DMS153 treated with DMSO at 0.1 percent for 48 hours (cell line): ENCODE results near the gene ASCC3.

Experiments
- DNase-seq: peaks from one replicate; lab custom pipeline; 2025; ENCODE audit not compliant: unreplicated experiment; lab: John Stamatoyannopoulos, UW

ASCC3 gene

DNA sequence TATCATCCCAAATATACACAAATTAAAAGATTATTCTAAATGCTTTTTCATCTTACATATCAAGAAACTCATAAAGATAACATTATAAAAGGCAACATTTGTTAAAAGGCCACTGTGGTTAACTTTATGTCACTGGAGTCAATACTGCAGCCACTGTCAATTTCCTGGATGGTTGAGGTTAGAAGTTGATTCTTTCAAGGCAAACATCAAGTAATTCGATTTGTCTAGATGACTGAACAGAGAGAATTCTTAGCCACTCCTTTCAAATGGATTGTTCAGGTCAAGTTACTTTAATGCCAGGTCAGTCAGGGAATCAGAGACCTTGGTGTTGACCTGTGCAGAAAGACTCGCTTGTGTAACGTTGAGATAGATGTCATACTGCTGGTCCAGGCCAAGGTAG is 372.0 kb downstream of the ASCC3 start:
- no peak for DNase-seq

DNA sequence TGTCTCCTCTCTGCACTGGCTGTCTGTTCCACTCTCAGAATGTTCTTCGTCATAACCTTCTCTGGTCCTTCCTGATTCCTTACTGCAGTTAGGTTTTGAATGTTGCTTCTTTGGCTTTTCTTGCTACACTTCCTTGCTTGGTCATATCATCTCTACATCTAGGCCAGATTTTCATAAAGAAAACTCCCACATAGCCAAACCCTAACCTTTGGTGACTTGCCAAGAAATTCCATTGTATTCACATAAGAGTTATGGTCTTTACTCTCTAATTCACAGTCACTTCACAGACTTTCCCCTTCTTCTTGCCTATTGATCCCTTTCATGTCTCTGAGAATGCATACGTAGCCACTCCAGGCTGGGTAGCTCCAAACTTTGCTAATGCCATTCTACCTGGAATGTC is 374.5 kb downstream of the ASCC3 start:
- DNase-seq = no peak

- no peak for DNase-seq
Measured at GRCh38 chr6:100504786-100505737, 376.1 kb downstream of the ASCC3 start.

- no peak for DNase-seq
Measured at GRCh38 chr6:100503043-100503705, 378.0 kb downstream of the ASCC3 start.

DNA sequence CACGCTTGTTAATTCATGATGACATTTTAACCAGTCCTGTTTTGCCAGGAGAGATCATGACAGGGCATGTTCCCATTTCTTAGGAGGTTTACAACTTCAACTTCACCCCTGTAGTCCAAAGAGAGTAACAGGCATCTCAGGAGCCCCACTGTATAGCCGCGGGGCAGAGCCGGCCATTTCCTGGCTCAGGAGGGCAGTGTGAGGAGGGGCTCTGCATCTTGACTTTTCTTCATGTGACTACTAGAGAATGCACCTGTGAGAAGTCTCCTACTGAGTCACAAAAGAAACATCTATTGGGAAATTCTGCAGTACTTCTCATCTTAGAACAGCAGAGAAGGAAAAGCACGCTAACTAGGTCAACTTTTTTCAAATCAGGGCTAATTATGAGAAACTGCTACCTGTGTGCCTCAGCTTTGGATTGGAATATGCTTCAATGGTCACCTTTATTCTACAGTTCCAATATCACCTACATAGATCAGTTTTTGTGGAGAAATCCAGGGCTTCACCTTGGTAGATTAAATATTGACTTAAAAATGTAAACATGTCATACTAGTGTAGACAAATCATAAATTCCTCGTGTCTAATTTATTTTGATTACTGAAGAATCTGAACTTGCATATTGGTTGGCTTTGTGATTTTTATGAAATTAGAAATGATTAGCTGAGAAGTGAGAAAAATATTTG is 387.8 kb downstream of the ASCC3 start:
- no peak for DNase-seq

DNA sequence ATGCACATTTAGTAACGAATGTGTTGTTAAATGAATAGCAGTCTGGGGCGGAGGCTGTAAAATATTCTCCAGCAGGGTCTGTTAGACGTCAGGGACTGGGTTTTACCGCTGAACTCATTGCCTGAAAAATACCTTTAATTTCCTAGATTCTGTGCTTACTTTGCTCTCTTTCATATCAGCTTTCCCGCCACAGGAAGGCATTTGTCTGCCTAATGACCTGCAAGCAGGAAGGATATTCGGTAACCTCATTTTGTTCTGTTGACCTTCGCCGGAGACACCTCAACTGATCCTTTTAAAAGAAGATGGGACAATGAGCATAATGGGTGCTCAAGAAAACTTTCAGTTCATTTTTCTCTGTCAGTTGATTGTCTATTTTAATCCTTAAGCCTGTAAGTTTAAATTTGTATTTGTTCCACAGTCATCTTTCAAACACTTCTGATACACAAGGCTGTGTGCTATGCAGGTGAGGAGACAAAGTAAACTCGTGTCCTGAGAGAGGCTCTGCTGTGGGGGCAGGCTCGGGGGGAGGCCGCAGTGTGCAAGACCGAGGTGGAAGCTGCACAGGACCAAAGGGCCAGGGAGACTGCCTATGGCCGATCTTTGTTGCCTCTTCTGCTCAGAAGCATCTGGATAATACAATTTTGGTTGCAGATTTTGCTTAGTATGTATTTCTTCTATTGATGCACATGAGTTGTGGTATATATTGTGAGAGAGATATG is 389.0 kb downstream of the ASCC3 start:
- no peak for DNase-seq

- no peak for DNase-seq
Measured at GRCh38 chr6:100490065-100490464, 391.1 kb downstream of the ASCC3 start.

- DNase-seq = no peak
Measured at GRCh38 chr6:100488244-100488643, 392.9 kb downstream of the ASCC3 start.

GRCh38 chr6:100487638-100488037 is 393.5 kb downstream of the ASCC3 start:
- no peak for DNase-seq

DNA sequence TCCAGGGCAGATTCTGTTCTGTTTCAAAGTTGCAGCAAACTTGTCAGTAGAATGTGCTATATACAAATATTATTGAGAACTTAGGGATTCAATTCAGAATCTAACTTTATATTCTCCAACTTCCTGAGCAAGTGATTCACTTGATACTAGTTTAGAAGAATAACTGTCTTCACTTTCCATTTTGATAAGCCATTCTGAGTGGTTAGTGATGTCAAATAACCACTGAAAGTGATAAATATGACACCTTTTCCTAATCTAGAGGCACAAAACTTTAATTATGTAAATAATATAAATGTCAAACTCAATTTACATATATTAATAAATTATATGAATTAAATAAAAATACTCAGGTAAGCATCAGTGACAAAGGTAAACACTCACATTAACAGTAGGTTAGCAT is 395.9 kb downstream of the ASCC3 start:
- no peak for DNase-seq

DNA sequence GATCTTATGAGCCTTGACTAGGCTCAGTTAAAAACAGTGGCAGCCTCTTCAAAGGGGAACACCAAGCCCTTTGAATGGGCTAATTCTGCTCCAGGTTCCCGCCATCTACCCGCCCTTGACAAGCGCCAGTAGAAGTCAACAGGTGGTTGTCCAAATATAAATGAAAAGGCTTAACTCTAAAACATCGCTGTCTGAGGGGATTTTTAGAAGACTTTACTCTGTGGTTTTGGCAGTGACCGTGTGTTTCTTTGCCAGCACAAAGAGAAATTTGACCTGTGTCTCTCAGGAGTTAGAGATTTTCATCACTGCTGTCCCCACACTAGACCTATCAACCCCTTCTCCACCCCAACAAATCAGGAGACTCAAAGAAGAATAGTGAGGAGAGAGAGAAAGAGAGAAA is 396.7 kb downstream of the ASCC3 start:
- no peak for DNase-seq

DNA sequence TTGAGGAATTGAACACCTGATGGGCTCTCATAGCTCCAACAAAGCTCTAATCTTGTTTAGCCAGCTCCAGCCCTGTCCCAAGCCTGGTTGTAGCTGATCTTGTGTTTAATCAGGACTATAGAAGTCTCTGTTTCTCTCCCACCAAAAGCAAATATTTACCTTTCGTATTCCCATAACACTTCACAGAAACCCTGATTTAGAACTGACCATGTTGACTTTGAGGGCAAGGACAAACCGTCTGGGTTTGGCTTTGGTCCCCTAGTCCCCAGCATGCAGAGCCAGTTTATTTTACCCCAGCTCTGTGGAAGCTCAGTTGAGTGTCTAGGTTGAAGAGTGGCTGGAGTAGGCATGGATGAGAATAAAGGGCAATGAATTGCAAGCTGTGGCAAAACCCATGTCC is 398.4 kb downstream of the ASCC3 start:
- DNase-seq = peak; percentile 50

- DNase-seq = no peak
Measured at GRCh38 chr6:100479179-100480035, 401.7 kb downstream of the ASCC3 start.

GRCh38 chr6:100475554-100476320 is 405.4 kb downstream of the ASCC3 start:
- no peak for DNase-seq

GRCh38 chr6:100473182-100473581 is 407.9 kb downstream of the ASCC3 start:
- DNase-seq = no peak

DNA sequence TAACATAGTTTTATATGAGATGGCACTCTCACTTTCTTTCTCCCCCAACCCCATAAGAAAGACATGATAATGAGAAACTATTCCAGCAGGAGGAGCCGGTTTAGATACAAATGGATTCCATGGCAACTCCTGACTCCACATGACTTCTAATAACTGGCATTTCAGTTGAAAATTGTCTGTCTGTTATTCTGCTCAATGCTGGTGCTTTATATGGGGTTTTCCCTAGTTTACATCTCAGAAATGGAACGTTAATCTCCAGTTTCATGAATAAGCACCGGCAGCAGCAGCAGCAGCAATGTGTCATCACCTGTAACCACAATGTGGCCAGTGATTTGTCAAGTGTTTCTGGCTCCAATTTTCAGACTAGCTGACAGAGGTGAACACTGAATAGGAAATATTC is 408.5 kb downstream of the ASCC3 start:
- no peak for DNase-seq

DNA sequence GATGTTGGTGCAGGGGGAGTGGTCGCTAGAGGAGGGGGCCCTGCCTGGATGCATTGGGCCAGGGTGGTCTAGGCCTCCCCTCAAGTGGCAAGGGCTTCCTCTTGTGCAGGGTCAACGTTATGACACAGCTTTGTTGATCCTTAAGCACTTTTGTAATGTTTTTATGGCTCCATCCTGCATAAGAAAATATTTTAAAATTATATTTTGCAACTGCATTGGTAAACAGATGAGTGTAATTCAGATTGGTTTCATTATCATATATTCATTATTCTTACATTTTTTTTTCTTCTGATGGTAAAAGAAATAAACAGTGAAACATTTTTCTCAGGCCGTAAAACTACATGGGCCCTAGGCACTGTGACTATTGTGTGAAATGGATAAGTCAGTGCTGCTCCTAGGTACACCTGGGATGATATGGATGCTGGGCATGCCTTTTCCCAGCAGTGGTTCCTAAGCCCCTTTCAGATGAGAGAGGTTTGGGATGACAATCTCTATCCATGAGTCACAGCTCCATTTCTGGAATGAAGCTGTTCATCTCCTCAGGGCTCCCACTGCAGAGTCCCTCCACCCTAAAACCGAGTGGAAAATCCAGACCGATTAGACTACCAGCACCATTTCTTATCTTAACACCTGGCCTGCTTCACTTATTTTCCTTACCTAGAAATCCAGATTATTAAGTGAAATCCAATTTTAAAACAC is 410.6 kb downstream of the ASCC3 start:
- no peak for DNase-seq

DNA sequence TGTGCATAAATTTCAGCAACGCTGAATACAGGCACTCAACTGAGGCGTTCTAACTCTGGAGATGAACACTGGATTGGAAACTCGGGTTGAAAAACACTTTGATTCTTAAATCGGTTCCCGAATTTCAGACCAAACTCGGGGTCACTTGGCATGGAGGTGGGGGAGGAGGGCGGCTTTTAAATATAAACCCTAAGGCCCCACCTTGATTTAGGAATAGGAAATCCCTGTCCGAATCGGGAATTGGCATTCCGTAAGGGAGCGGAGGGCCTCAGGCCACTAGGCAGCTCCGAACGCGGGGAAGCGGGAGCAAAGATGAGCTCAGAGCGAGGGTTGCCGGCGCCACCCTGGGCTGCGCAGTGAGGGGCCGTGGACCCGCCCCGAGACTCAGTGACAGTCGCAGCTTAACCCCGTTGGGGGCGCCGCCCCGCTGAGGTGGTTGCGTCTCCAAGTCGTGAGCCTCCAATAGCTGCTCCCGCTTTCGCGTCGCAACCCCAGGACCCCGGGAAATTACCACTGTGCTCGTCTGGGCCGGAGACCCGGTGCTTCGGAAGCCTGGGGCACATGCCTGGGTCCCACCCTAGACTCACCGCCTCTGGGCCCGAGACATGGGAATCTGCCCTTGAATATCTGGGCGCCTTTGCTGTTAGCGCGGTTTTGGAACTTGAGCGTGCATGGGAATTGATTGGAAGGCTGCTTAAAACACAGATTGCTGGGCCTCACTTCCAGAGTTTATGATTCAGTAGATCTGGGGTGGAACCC is 411.8 kb downstream of the ASCC3 start:
- DNase-seq = no peak
